IPS-NIHi11 (cell line): Measurements from ENCODE around the gene FOXI1.
"Not testable (repeated sequence)": the region's sequence is repeated elsewhere in the genome, so short reads cannot be mapped to it uniquely, and the experiment has no call there.

Experiments
- DNase-seq: peaks from one replicate; pipeline ENCODE4 v3.0.0; 2012; ENCODE audit warnings: mixed read lengths, low spot score

FOXI1 gene

GRCh38 chr5:170092455-170093101 lies 13.1 kb upstream of the FOXI1 start:
- DNase-seq: no peak

- DNase-seq: not testable (repeated sequence)
Measured at GRCh38 chr5:170094329-170094728, 11.4 kb upstream of the FOXI1 start.

GRCh38 chr5:170095646-170096045 lies 10.1 kb upstream of the FOXI1 start:
- no peak for DNase-seq

GRCh38 chr5:170097934-170098333 lies 7.8 kb upstream of the FOXI1 start:
- DNase-seq: no peak

- peak; percentile 73 for DNase-seq
Measured at GRCh38 chr5:170100066-170100943, 5.4 kb upstream of the FOXI1 start.

- DNase-seq: no peak
Measured at GRCh38 chr5:170103447-170103846, 2.2 kb upstream of the FOXI1 start.

GRCh38 chr5:170104299-170104698 lies 1.4 kb upstream of the FOXI1 start:
- no peak for DNase-seq

- no peak for DNase-seq
Measured at GRCh38 chr5:170104710-170105109, 987 bp upstream of the FOXI1 start.

- DNase-seq: no peak
Measured at GRCh38 chr5:170107674-170108073, 2.0 kb downstream of the FOXI1 start.

- DNase-seq: no peak
Measured at GRCh38 chr5:170108266-170108785, 2.6 kb downstream of the FOXI1 start.

- DNase-seq: no peak
Measured at GRCh38 chr5:170109059-170110031, 3.6 kb downstream of the FOXI1 start.

GRCh38 chr5:170110403-170111087 lies 4.8 kb downstream of the FOXI1 start:
- no peak for DNase-seq

GRCh38 chr5:170111088-170111785 lies 5.5 kb downstream of the FOXI1 start:
- DNase-seq: no peak

GRCh38 chr5:170112876-170113521 lies 7.3 kb downstream of the FOXI1 start:
- peak; percentile 51 for DNase-seq

- DNase-seq: no peak
Measured at GRCh38 chr5:170113522-170113900, 7.8 kb downstream of the FOXI1 start.

GRCh38 chr5:170114271-170114670 lies 8.6 kb downstream of the FOXI1 start:
- no peak for DNase-seq

- DNase-seq: no peak
Measured at GRCh38 chr5:170115925-170116324, 10.2 kb downstream of the FOXI1 start.

GRCh38 chr5:170117736-170118135 lies 12.0 kb downstream of the FOXI1 start:
- DNase-seq: no peak

- DNase-seq: no peak
Measured at GRCh38 chr5:170120576-170120975, 14.9 kb downstream of the FOXI1 start.

GRCh38 chr5:170121321-170121720 lies 15.6 kb downstream of the FOXI1 start:
- no peak for DNase-seq
